ENCODE measurements around the gene CACFD1.

GRCh38 chr9:133468777-133469421 is 9.1 kb downstream of the CACFD1 start:
- TF ChIP-seq, protein P1, sequence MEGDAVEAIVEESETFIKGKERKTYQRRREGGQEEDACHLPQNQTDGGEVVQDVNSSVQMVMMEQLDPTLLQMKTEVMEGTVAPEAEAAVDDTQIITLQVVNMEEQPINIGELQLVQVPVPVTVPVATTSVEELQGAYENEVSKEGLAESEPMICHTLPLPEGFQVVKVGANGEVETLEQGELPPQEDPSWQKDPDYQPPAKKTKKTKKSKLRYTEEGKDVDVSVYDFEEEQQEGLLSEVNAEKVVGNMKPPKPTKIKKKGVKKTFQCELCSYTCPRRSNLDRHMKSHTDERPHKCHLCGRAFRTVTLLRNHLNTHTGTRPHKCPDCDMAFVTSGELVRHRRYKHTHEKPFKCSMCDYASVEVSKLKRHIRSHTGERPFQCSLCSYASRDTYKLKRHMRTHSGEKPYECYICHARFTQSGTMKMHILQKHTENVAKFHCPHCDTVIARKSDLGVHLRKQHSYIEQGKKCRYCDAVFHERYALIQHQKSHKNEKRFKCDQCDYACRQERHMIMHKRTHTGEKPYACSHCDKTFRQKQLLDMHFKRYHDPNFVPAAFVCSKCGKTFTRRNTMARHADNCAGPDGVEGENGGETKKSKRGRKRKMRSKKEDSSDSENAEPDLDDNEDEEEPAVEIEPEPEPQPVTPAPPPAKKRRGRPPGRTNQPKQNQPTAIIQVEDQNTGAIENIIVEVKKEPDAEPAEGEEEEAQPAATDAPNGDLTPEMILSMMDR (conservative IDR thresholded peaks at IDR 0.05; ENCODE audit: low read depth in 2 of 2), result no peak
- TF ChIP-seq POLR2AphosphoS5 (IDR thresholded peaks at IDR 0.05; ENCODE audit: low read depth), result no peak
- TF ChIP-seq REST (IDR thresholded peaks at IDR 0.05; ENCODE audit: unreplicated experiment), result no peak
- no peak for TF ChIP-seq EZH2 (IDR thresholded peaks at IDR 0.05; ENCODE audit: low read depth, unreplicated experiment)

All from GM23338 (cell line).